ENCODE results near the gene HHIPL1. TPM values are rescaled to one million over a fixed set of nuclear protein-coding genes. Genes with fewer than 3 reads are reported as not detected.

The HHIPL1 gene
- total RNA-seq, 1 experiment from 2014 or later, result not detected

DNA sequence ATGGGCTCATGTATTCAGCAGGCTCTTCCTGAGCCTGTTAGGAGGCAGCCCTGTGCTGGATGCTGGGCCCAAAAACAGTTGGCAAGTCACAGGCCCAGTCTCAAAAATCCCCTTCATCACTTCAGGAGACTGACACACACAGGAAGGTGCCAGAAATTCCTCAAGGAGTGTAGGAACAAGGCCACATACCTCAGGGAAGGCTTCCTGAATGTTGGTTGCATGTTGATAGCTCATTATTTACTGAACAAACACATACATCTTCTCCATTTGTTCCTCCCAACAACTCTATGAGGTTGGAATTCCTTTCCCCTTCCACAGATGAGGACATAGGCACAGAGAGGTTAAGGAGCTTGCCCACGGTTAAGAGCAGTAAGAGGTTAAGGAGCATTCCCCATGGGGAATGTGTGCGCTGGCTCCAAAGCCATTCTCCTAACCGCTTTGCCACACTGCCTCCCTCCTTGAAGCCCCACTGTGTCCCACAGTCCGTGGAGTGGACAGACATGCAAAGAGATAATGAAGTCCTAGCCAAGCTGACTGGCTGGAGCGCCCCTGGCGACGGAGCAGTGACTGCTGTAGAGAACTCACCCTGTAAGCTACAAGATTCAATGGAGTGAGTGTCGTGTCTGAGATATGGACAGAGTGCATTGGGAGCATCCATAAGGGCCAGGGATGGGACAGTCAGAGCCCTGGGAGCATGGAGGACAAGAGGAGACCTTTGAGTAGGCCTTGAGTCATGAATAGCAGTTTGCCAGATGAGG lies 3.3 kb downstream of the HHIPL1 start:
- no peak overlapping the region for H3K27ac Mint-ChIP-seq (ENCODE audit: unreplicated experiment)
- CTCF ChIA-PET, result interaction anchor here (0.5 kb wide), 1 partner anchor 148 kb away, joined by 3 read pairs; no protein-coding TSS in a partner anchor
- TF ChIP-seq, protein P1, sequence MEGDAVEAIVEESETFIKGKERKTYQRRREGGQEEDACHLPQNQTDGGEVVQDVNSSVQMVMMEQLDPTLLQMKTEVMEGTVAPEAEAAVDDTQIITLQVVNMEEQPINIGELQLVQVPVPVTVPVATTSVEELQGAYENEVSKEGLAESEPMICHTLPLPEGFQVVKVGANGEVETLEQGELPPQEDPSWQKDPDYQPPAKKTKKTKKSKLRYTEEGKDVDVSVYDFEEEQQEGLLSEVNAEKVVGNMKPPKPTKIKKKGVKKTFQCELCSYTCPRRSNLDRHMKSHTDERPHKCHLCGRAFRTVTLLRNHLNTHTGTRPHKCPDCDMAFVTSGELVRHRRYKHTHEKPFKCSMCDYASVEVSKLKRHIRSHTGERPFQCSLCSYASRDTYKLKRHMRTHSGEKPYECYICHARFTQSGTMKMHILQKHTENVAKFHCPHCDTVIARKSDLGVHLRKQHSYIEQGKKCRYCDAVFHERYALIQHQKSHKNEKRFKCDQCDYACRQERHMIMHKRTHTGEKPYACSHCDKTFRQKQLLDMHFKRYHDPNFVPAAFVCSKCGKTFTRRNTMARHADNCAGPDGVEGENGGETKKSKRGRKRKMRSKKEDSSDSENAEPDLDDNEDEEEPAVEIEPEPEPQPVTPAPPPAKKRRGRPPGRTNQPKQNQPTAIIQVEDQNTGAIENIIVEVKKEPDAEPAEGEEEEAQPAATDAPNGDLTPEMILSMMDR (IDR thresholded peaks at IDR 0.05; ENCODE audit: unreplicated experiment), result no peak
- peaks cover 49% of the 10 kb centered on the region for H3K27me3 Mint-ChIP-seq (ENCODE audit: unreplicated experiment)
- H3K9me3 Mint-ChIP-seq (ENCODE audit: low read depth, unreplicated experiment), result no peaks in the 10 kb centered on the region
- no TSS peak for BruUV-seq (replicated peaks)
- H3K4me1 Mint-ChIP-seq (ENCODE audit: low read depth, unreplicated experiment), result no peaks in the 10 kb centered on the region
- H3K4me3 Mint-ChIP-seq (ENCODE audit: low read depth, unreplicated experiment), result no peak overlapping the region
- no peaks in the 10 kb centered on the region for H3K36me3 Mint-ChIP-seq (ENCODE audit: insufficient read depth, unreplicated experiment)
- no peak for DNase-seq
- intact Hi-C loops (cut with micrococcal nuclease; ENCODE audit: unreplicated experiment), result no loop called here

DNA sequence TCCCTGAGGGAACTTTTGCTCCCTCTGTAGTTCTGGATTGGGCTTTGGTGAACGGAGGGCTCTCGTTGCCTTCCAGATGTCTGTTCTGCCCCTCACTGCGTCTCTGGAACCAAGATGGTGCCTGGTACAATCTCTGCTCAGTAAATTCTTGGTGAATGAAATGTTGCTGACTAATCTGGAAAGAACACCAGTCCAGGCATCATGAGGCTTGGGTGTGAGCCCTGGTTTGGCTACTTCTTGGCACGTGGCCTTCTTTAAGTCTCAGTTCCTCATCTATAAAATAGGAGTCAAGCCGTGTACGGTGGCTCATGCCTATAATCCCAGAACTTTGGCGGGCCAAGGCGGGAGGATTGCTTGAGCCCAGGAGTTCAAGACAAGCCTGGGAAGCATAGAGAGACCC lies 4.3 kb downstream of the HHIPL1 start:
- DNase-seq, result no peak
- intact Hi-C loops (cut with micrococcal nuclease; ENCODE audit: unreplicated experiment), result no loop called here
- no peak overlapping the region for H3K4me3 Mint-ChIP-seq (ENCODE audit: low read depth, unreplicated experiment)
- no peaks in the 10 kb centered on the region for H3K36me3 Mint-ChIP-seq (ENCODE audit: insufficient read depth, unreplicated experiment)
- H3K9me3 Mint-ChIP-seq (ENCODE audit: low read depth, unreplicated experiment), result no peaks in the 10 kb centered on the region
- no peaks in the 10 kb centered on the region for H3K4me1 Mint-ChIP-seq (ENCODE audit: low read depth, unreplicated experiment)
- H3K27me3 Mint-ChIP-seq (ENCODE audit: unreplicated experiment), result peaks cover 39% of the 10 kb centered on the region
- BruUV-seq (replicated peaks), result no TSS peak
- TF ChIP-seq, protein P1 (IDR thresholded peaks at IDR 0.05; ENCODE audit: unreplicated experiment), result no peak
- CTCF ChIA-PET, result no interaction called here
- no peak overlapping the region for H3K27ac Mint-ChIP-seq (ENCODE audit: unreplicated experiment)

DNA sequence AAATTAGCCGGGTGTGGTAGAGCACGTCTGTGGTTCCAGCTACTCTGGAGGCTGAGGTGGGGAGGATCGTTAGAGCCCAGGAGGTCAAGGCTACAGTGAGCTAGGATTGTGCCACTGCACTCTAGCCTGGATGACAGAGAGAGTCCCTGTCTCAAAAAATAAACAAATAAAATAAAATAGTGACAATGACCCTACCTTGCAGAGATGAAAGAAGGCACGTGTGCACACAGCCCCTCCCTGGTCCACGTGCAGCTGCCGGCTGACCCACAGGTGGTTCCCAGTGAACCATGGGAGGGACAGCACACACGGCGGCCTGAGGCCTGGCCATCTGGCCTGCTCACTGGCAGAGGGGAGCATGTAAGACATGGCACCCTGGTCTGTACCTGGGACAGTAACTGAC lies 4.7 kb downstream of the HHIPL1 start:
- DNase-seq, result no peak
- H3K4me1 Mint-ChIP-seq (ENCODE audit: low read depth, unreplicated experiment), result no peaks in the 10 kb centered on the region
- no peaks in the 10 kb centered on the region for H3K36me3 Mint-ChIP-seq (ENCODE audit: insufficient read depth, unreplicated experiment)
- no TSS peak for BruUV-seq (replicated peaks)
- CTCF ChIA-PET, result no interaction called here
- no peak overlapping the region for H3K4me3 Mint-ChIP-seq (ENCODE audit: low read depth, unreplicated experiment)
- H3K27me3 Mint-ChIP-seq (ENCODE audit: unreplicated experiment), result peaks cover 35% of the 10 kb centered on the region
- no peak overlapping the region for H3K27ac Mint-ChIP-seq (ENCODE audit: unreplicated experiment)
- H3K9me3 Mint-ChIP-seq (ENCODE audit: low read depth, unreplicated experiment), result no peaks in the 10 kb centered on the region
- intact Hi-C loops (cut with micrococcal nuclease; ENCODE audit: unreplicated experiment), result no loop called here
- TF ChIP-seq, protein P1 (IDR thresholded peaks at IDR 0.05; ENCODE audit: unreplicated experiment), result no peak

GRCh38 chr14:99650189-99650588 lies 5.3 kb downstream of the HHIPL1 start:
- Mint-ChIP-seq H3K27ac (ENCODE audit: unreplicated experiment) (no peak overlapping the region), H3K27me3 (ENCODE audit: unreplicated experiment) (peaks cover 35% of the 10 kb centered on the region), H3K4me3 (ENCODE audit: low read depth, unreplicated experiment) (no peak overlapping the region), H3K9me3 (ENCODE audit: low read depth, unreplicated experiment) (no peaks in the 10 kb centered on the region), H3K36me3 (ENCODE audit: insufficient read depth, unreplicated experiment) (no peaks in the 10 kb centered on the region), H3K4me1 (ENCODE audit: low read depth, unreplicated experiment) (no peaks in the 10 kb centered on the region)
- TF ChIP-seq, protein P1 (IDR thresholded peaks at IDR 0.05; ENCODE audit: unreplicated experiment), result no peak
- intact Hi-C loops (cut with micrococcal nuclease; ENCODE audit: unreplicated experiment), result no loop called here
- no peak for DNase-seq
- CTCF ChIA-PET, result no interaction called here
- no TSS peak for BruUV-seq (replicated peaks)
